Keratinocyte (primary cell): ENCODE measurements around the gene FIGNL1. TPM values are rescaled to one million over a fixed set of nuclear protein-coding genes. Genes with fewer than 3 reads are reported as not detected.

Experiments used
- DNase-seq: peaks from one replicate; pipeline ENCODE4 v3.0.0-alpha.2; 2011; ENCODE audit warnings: low read depth, missing footprints, low spot score
- FAIRE-seq: peaks from 2 replicates; lab custom pipeline; 2011; peaks lifted over from hg19 to GRCh38; lab: Jason Lieb, UNC
- H2AFZ ChIP-seq: 2 replicates; pipeline ENCODE4 v1.6.0; 2012; ENCODE audit warnings: low read length, control low read depth, inconsistent platforms; ENCODE audit not compliant: control insufficient read depth
- H3K27ac ChIP-seq: 2 replicates; pipeline ENCODE4 v1.5.1; 2011; ENCODE audit warnings: low read length; ENCODE audit not compliant: control insufficient read depth, insufficient read depth
- H3K27me3 ChIP-seq: 3 replicates; pipeline ENCODE4 v1.6.0; 2011; ENCODE audit warnings: low read length; ENCODE audit not compliant: control insufficient read depth, insufficient read depth; ENCODE audit errors: extremely low read depth
- H3K36me3 ChIP-seq, 2 experiments: 2 replicates in 1 of 2; 3 replicates in 1 of 2; pipeline ENCODE4 v1.5.1; 2011; ENCODE audit warnings: low read length in 2 of 2, mild to moderate bottlenecking in 1 of 2; ENCODE audit not compliant: control insufficient read depth in 2 of 2, insufficient read depth in 2 of 2; ENCODE audit errors: extremely low read depth in 1 of 2
- H3K4me1 ChIP-seq: 3 replicates; pipeline ENCODE4 v1.5.1; 2011; ENCODE audit warnings: low read length; ENCODE audit not compliant: control insufficient read depth, insufficient read depth; ENCODE audit errors: extremely low read depth
- H3K4me2 ChIP-seq: 3 replicates; pipeline ENCODE4 v1.6.0; 2011; ENCODE audit warnings: low read depth, low read length; ENCODE audit not compliant: control insufficient read depth, insufficient read depth; ENCODE audit errors: extremely low read depth
- H3K4me3 ChIP-seq, 3 experiments: fragments of 200-600 bp in 1 of 3; sonication (generic) in 1 of 3; 2 replicates in 2 of 3; 3 replicates in 1 of 3; pipeline ENCODE4 v1.5.1; 2011 to 2016; ENCODE audit warnings: low read length in 3 of 3, mild to moderate bottlenecking in 3 of 3, control low read depth in 2 of 3, inconsistent platforms in 1 of 3, low read depth in 1 of 3, mixed read lengths in 1 of 3, mixed run types in 1 of 3, moderate library complexity in 1 of 3; ENCODE audit not compliant: control insufficient read depth in 2 of 3, insufficient read depth in 2 of 3; ENCODE audit errors: extremely low read depth in 1 of 3
- H3K79me2 ChIP-seq: 2 replicates; pipeline ENCODE4 v1.6.0; 2012; ENCODE audit warnings: low read length; ENCODE audit not compliant: control insufficient read depth, insufficient read depth
- H3K9ac ChIP-seq: 3 replicates; pipeline ENCODE4 v1.6.0; 2011; ENCODE audit warnings: low read length; ENCODE audit not compliant: control insufficient read depth, insufficient read depth; ENCODE audit errors: extremely low read depth
- H3K9me1 ChIP-seq: 3 replicates; pipeline ENCODE4 v1.6.0; 2011; ENCODE audit warnings: low read length; ENCODE audit not compliant: control insufficient read depth, insufficient read depth; ENCODE audit errors: extremely low read depth
- H3K9me3 ChIP-seq: 2 replicates; pipeline ENCODE4 v1.5.1; 2012; ENCODE audit warnings: low read depth, low read length; ENCODE audit not compliant: control insufficient read depth
- H4K20me1 ChIP-seq: 3 replicates; pipeline ENCODE4 v1.6.0; 2011; ENCODE audit warnings: low read length; ENCODE audit not compliant: control insufficient read depth, insufficient read depth; ENCODE audit errors: extremely low read depth
- CTCF ChIP-seq, 3 experiments: IDR thresholded peaks in 1 of 3; conservative IDR thresholded peaks in 1 of 3; optimal IDR thresholded peaks in 1 of 3; 2 replicates in 2 of 3; 3 replicates in 1 of 3; pipeline versions ENCODE3 to v1.5.1; 2011; ENCODE audit warnings: low read length in 3 of 3, mild to moderate bottlenecking in 3 of 3, moderate library complexity in 2 of 3, control low read depth in 1 of 3, inconsistent platforms in 1 of 3; ENCODE audit not compliant: insufficient read depth in 2 of 3; ENCODE audit errors: extremely low read depth in 1 of 3
- EZH2 ChIP-seq: IDR thresholded peaks from one replicate; pipeline ENCODE4 v1.6.1; 2012; ENCODE audit warnings: inconsistent platforms, mild to moderate bottlenecking, low read length, moderate library complexity
- dilution Hi-C: fragments of 300-500 bp; cut with MboI; formaldehyde crosslinking; loops from one replicate; pipeline ENCODE4 v1.7.0; 2020; ENCODE audit warnings: low sequenced_read_pairs; ENCODE audit not compliant: extremely low pct_ligation_motif_present
- polyA plus RNA-seq, 5 experiments: library from polyadenylated mRNA; depleted of rRNA in 3 of 5; stranded (reverse) in 3 of 5; stranded (forward) in 1 of 5; unstranded in 1 of 5; fragments of >200 nt; gene quantifications; 1 replicate in 1 of 5; 2 replicates in 3 of 5; 3 replicates in 1 of 5; pipeline versions ENCODE4 v1.2.1 to v1.2.3, GENCODE V29; 2011 to 2012; ENCODE audit warnings: missing spikeins in 2 of 5, low read depth in 1 of 5, low replicate concordance in 1 of 5

The FIGNL1 gene
- polyA plus RNA-seq, 1 donor (not counting 4 experiments of a cell fraction or from before 2014, with no cell fraction given): 12.7 TPM

- Histone ChIP-seq H3K4me2 (no peak overlapping the region), H3K36me3 (no peaks in the 10 kb centered on the region), H3K9ac (no peak overlapping the region), H2AFZ (no peak overlapping the region), H3K27ac (no peak overlapping the region), H3K4me1 (no peaks in the 10 kb centered on the region), H3K27me3 (peaks cover 21% of the 10 kb centered on the region), H3K9me3 (no peaks in the 10 kb centered on the region), H4K20me1 (peaks cover 3% of the 10 kb centered on the region), H3K79me2 (no peaks in the 10 kb centered on the region), H3K4me3 (no peak overlapping the region), H3K9me1 (no peaks in the 10 kb centered on the region)
- DNase-seq: no peak
- TF ChIP-seq EZH2 (no peak), CTCF (optimal IDR thresholded peaks at IDR 0.05 in 1 of 3, IDR thresholded peaks at IDR 0.05 in 1 of 3, conservative IDR thresholded peaks at IDR 0.05 in 1 of 3; ENCODE audit: extremely low read depth in 1 of 3, insufficient read depth in 2 of 3, low read length in 3 of 3) (no peak)
- no peak for FAIRE-seq
- dilution Hi-C loops: no loop called here
Measured at GRCh38 chr7:50473531-50473930, 23.4 kb upstream of the FIGNL1 start.

DNA sequence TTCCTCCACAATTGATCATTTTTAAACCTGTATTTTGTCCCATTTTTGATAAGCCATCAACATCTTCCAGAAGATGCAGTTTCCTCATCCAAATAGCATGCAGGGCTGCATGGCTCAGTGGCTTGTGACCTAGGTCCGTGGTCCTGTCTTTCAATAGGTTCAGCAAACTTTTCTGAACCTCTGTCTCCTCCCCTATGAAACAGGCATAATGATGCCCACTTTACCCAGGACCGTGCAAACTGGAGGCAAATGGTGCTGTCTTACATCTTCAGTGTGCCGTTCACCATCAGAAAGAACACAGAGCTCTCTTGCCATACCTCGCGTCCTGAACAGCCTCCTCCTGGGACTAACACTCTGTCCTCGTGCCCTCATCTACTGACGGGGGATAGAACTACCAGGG is 22.3 kb upstream of the FIGNL1 start:
- no peaks in the 10 kb centered on the region for H3K4me1 ChIP-seq
- no peak overlapping the region for H3K27ac ChIP-seq
- no peak for DNase-seq
- no peak overlapping the region for H2AFZ ChIP-seq
- H3K27me3 ChIP-seq: peaks cover 21% of the 10 kb centered on the region
- TF ChIP-seq EZH2: no peak
- TF ChIP-seq CTCF (optimal IDR thresholded peaks at IDR 0.05 in 1 of 3, IDR thresholded peaks at IDR 0.05 in 1 of 3, conservative IDR thresholded peaks at IDR 0.05 in 1 of 3; ENCODE audit: extremely low read depth in 1 of 3, insufficient read depth in 2 of 3, low read length in 3 of 3): no peak
- peaks cover 3% of the 10 kb centered on the region for H4K20me1 ChIP-seq
- no peak overlapping the region for H3K9ac ChIP-seq
- no peak overlapping the region for H3K4me3 ChIP-seq
- FAIRE-seq: no peak
- H3K9me1 ChIP-seq: no peaks in the 10 kb centered on the region
- H3K9me3 ChIP-seq: no peaks in the 10 kb centered on the region
- no peak overlapping the region for H3K4me2 ChIP-seq
- dilution Hi-C loops: no loop called here
- no peaks in the 10 kb centered on the region for H3K36me3 ChIP-seq
- H3K79me2 ChIP-seq: no peaks in the 10 kb centered on the region
